Heart left ventricle (tissue), 16 donors: Measurements from ENCODE around the gene FBXO15. TPM values are rescaled to one million over a fixed set of nuclear protein-coding genes. Genes with fewer than 3 reads are reported as not detected.

Experiments
- ATAC-seq, 4 donors: fragments of 200-7000 bp; cut with Tn5 transposase; one replicate each; pipeline ENCODE4 v1.9.1; 2020 to 2022; ENCODE audit warnings: moderate library complexity in 4 of 4, mild to moderate bottlenecking in 3 of 4, moderate number of reproducible peaks in 1 of 4
- DNase-seq, 5 donors: peaks; one replicate each; pipeline ENCODE4 v3.0.0-alpha.2; 2020
- H3K27ac ChIP-seq, 12 donors: fragments of 200-600 bp; sonication (generic) in 4 of 12; one replicate each; pipeline versions ENCODE4 v1.5.0 to v1.8.0; 2016 to 2022; ENCODE audit warnings: mild to moderate bottlenecking in 2 of 12
- H3K27me3 ChIP-seq, 9 donors: fragments of 200-600 bp; sonication (generic) in 2 of 9; one replicate each; pipeline versions ENCODE4 v1.5.1 to v1.8.0; 2016 to 2022; ENCODE audit warnings: mild to moderate bottlenecking in 3 of 9
- H3K36me3 ChIP-seq, 9 donors: fragments of 200-600 bp; sonication (generic) in 2 of 9; one replicate each; pipeline versions ENCODE4 v1.5.0 to v1.8.0; 2018 to 2022; ENCODE audit warnings: mild to moderate bottlenecking in 2 of 9
- H3K4me1 ChIP-seq, 12 donors: fragments of 200-600 bp; sonication (generic) in 4 of 12; one replicate each; pipeline versions ENCODE4 v1.5.0 to v1.8.0; 2016 to 2022; ENCODE audit warnings: mild to moderate bottlenecking in 3 of 12
- H3K4me3 ChIP-seq, 12 donors: fragments of 200-600 bp; sonication (generic) in 4 of 12; one replicate each; pipeline versions ENCODE4 v1.5.0 to v1.8.0; 2017 to 2022; ENCODE audit warnings: mild to moderate bottlenecking in 9 of 12, moderate library complexity in 4 of 12
- H3K9me3 ChIP-seq, 12 donors: fragments of 200-600 bp; sonication (generic) in 4 of 12; one replicate each; pipeline versions ENCODE4 v1.5.0 to v1.8.0; 2016 to 2022; ENCODE audit warnings: mild to moderate bottlenecking in 1 of 12
- POLR2A ChIP-seq, 2 donors: fragments of 450-650 bp; IDR thresholded peaks; one replicate each; pipeline ENCODE4 v1.6.1; 2017; ENCODE audit warnings: antibody characterized with exemption in 2 of 2, mild to moderate bottlenecking in 2 of 2, moderate library complexity in 2 of 2
- WGBS, 4 donors: extraction: QIAGEN DNeasy Blood & Tissue Kit in 2 of 4; methylation state at CpG; one replicate each; pipeline versions ENCODE4 v1.1.5 to v1.1.7; 2013 to 2018; 5-methylcytosine and 5-hydroxymethylcytosine counted together
- intact Hi-C, 10 donors: fragments of 100-400 bp; cut with DNase I; formaldehyde crosslinking; loops; one replicate each; pipeline versions ENCODE4 v1.11.1 to v1.14.2; 2022
- polyA plus RNA-seq, 2 donors: library from polyadenylated mRNA; stranded (reverse); fragments of 200-250 nt; gene quantifications; one replicate each; pipeline ENCODE4 v1.2.3, GENCODE V29; 2013
- total RNA-seq, 9 donors: library from RNA; depleted of rRNA in 2 of 9; stranded (reverse); fragments of >200 nt in 2 of 9; fragmentation: NEBNext Ultra II Directional in 3 of 9; extraction: Animal tissue kit (Norgen Biotek cat#: 25700) in 3 of 9; gene quantifications; one replicate each; pipeline versions ENCODE4 v1.1.0 to v1.2.4, GENCODE V29; 2016 to 2023
- TF ChIP-seq, protein P1 (sequence below), 12 donors: fragments of 200-600 bp; sonication (generic) in 4 of 12; IDR thresholded peaks; one replicate each; pipeline versions ENCODE4 v1.5.0 to v1.8.0; 2018 to 2022; ENCODE audit warnings: antibody characterized with exemption in 12 of 12, mild to moderate bottlenecking in 5 of 12
- donor health status: ischemic (EF 13 %, LVEDD 7.1; RV severe dilation, severe dysfunction).
- donor health status: healthy with polysubstance abuse.
- donor health status: DM: no; HTN: yes; CAD: no.
- donor health status: DM: no; HTN: no; CAD: no.
- donor health status: ischemic (EF 25% LVEDD 6.9; RV normal size, moderate dysfunction).
- donor health status: ischemic (EF 25% LVEDD 5.7; RV mildly dilated, moderate dysfunction).
- donor health status: healthy.
- donor health status: DM: yes; HTN: yes; CAD: no.
- donor health status: ischemic (EF 35%, LVEDD 5.7; RV mildly dilated, moderate dysfunction).
- donor health status: nonischemic (EF 11% LVEDD 7.7; RV severe dilation, severe dysfunction).
- donor health status: DM: yes; HTN: yes; CAD: no.
- donor health status: PGD.
- donor health status: ischemic (EF 29% LVEDD 5.4; RV normal size, mild dysfunction).
- donor health status: nonischemic (EF 23%, LVEDD 6.1; RV moderate dilation, normal function).

FBXO15 gene
- total and polyA plus RNA-seq, 11 donors, result 0.10 to 0.84 (median 0.39) TPM; not detected in 3

DNA sequence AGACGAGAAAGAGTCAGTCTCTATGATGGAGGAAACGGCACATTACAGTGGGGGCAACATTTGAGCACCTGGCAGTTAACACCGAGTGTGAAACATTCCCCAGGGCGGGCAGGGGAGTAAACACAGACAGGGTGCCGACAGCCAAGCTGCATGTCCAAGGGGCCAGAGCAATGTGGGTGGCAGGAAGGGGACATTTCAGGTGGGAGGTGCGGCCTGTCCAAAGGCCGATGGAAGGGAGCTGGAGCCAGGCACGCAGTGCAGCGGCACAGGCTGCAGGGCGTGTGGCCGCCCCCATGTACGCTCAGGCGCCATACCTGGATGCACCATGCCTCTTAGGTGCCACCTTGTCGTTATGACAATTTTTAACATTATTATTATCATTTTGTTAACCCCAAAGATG is 43.9 kb upstream of the FBXO15 start:
- DNase-seq, result no peak
- Histone ChIP-seq H3K27ac (no peak overlapping the region), H3K36me3 (no peaks in the 10 kb centered on the region), H3K4me1 (peaks cover 0 to 7% (median 0%) of the 10 kb centered on the region in 12 donors), H3K4me3 (no peak overlapping the region), H3K9me3 (no peaks in the 10 kb centered on the region), H3K27me3 (peaks cover 0 to 16% (median 0%) of the 10 kb centered on the region in 9 donors)
- WGBS, 4 donors, result 75 to 87% (median 79%) methylated on average over 14 of the region's 14 CpGs
- TF ChIP-seq, protein P1, sequence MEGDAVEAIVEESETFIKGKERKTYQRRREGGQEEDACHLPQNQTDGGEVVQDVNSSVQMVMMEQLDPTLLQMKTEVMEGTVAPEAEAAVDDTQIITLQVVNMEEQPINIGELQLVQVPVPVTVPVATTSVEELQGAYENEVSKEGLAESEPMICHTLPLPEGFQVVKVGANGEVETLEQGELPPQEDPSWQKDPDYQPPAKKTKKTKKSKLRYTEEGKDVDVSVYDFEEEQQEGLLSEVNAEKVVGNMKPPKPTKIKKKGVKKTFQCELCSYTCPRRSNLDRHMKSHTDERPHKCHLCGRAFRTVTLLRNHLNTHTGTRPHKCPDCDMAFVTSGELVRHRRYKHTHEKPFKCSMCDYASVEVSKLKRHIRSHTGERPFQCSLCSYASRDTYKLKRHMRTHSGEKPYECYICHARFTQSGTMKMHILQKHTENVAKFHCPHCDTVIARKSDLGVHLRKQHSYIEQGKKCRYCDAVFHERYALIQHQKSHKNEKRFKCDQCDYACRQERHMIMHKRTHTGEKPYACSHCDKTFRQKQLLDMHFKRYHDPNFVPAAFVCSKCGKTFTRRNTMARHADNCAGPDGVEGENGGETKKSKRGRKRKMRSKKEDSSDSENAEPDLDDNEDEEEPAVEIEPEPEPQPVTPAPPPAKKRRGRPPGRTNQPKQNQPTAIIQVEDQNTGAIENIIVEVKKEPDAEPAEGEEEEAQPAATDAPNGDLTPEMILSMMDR (IDR thresholded peaks at IDR 0.05), result no peak
- TF ChIP-seq POLR2A (IDR thresholded peaks at IDR 0.05), result no peak
- ATAC-seq, result no peak
- intact Hi-C loops, result loop anchor here in 6 of 10 donors (10.0 kb wide), 3 partner anchors 283 to 363 kb away; partner anchors contain the start of gene CNDP2 (in 1 of the 6)

DNA sequence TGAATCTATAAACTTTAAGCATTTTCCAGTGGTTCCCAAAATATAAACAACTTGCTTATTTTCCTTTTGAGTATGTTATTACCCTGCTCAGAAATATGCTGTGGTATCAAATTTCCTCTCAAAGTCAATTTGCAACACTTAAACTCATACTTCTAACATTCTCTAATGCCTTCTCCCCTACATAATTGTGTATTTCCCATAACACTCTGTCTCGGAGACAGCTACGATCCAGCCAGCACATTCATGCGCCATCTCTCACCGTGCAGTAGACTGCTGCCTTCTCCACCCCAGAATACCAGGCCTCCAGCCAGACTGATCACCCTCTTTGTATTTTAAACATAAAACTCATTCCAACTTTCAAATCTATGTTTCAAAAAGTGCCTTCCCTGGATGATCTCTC is 42.5 kb upstream of the FBXO15 start:
- 69 to 80% (median 78%) methylated on average over 4 of the region's 4 CpGs for WGBS, 4 donors
- DNase-seq (no peak), ATAC-seq (no peak)
- Histone ChIP-seq H3K36me3 (no peaks in the 10 kb centered on the region), H3K9me3 (no peaks in the 10 kb centered on the region), H3K27ac (no peak overlapping the region), H3K4me1 (no peaks in the 10 kb centered on the region), H3K27me3 (peaks cover 0 to 17% (median 1%) of the 10 kb centered on the region in 9 donors), H3K4me3 (no peak overlapping the region)
- intact Hi-C loops, result loop anchor here in 6 of 10 donors (10.0 kb wide), 3 partner anchors 285 to 365 kb away; partner anchors contain the start of gene CNDP2 (in 1 of the 6)
- TF ChIP-seq, protein P1 (IDR thresholded peaks at IDR 0.05), result no peak
- TF ChIP-seq POLR2A (IDR thresholded peaks at IDR 0.05), result no peak

DNA sequence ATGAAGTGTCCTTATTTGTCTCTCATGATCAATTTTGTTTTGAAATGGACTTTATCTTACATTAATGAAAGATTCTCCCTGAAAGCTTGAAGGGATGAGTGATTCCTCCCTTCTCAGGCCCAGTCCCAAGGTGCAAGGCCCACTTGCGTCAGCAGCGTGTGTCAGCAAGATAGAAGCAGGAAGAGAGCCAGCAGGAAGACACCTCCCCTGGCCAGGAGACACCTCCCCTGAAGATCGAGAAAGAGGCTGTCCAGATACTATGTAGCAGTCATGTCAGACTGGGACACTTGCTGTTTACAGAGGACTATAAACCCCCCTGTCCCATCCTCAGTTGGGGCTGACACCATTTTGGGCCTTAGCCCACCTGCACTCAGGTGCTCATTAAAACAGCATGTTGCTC is 39.0 kb upstream of the FBXO15 start:
- no peak overlapping the region for H3K4me3 ChIP-seq
- intact Hi-C loops, result no loop called here
- H3K4me1 ChIP-seq, result no peaks in the 10 kb centered on the region
- no peaks in the 10 kb centered on the region for H3K9me3 ChIP-seq
- peaks cover 0 to 20% (median 6%) of the 10 kb centered on the region in 9 donors for H3K27me3 ChIP-seq
- WGBS, 4 donors, result 64 to 74% (median 66%) methylated on average over 3 of the region's 3 CpGs
- ATAC-seq (no peak), DNase-seq (no peak)
- H3K36me3 ChIP-seq, result no peaks in the 10 kb centered on the region
- TF ChIP-seq, protein P1 (IDR thresholded peaks at IDR 0.05), result no peak
- no peak for TF ChIP-seq POLR2A (IDR thresholded peaks at IDR 0.05)
- H3K27ac ChIP-seq, result no peak overlapping the region

DNA sequence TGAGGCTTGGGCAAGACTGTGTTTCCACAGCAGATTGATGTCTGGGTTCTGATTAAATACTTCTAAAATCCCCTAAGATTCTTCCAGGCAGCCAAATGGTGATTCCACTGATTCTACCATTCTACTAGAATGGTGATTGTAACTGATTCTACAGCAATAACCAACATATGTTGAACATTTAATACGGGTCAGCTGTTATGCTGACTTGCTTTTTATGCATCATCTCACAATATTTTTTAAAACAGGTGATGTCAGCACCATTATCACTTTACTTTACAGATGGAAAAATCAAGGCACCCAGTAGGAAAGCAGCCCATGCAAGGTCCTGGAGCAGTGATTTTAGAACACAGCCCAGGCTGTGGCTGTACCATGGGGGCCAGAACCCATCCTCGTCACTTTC is 38.2 kb upstream of the FBXO15 start:
- 83 to 93% (median 90%) methylated on average over 2 of the region's 2 CpGs for WGBS, 4 donors
- Histone ChIP-seq H3K4me3 (no peak overlapping the region), H3K36me3 (no peaks in the 10 kb centered on the region), H3K27me3 (peaks cover 0 to 19% (median 6%) of the 10 kb centered on the region in 9 donors), H3K27ac (no peak overlapping the region), H3K4me1 (no peaks in the 10 kb centered on the region), H3K9me3 (no peaks in the 10 kb centered on the region)
- TF ChIP-seq, protein P1 (IDR thresholded peaks at IDR 0.05), result no peak
- TF ChIP-seq POLR2A (IDR thresholded peaks at IDR 0.05), result no peak
- intact Hi-C loops, result no loop called here
- DNase-seq (no peak), ATAC-seq (no peak)
